ENCODE results near the gene RDX.
A peak's percentile ranks its signal among the peaks of the same experiment; 100 is the strongest.

Gene RDX

DNA sequence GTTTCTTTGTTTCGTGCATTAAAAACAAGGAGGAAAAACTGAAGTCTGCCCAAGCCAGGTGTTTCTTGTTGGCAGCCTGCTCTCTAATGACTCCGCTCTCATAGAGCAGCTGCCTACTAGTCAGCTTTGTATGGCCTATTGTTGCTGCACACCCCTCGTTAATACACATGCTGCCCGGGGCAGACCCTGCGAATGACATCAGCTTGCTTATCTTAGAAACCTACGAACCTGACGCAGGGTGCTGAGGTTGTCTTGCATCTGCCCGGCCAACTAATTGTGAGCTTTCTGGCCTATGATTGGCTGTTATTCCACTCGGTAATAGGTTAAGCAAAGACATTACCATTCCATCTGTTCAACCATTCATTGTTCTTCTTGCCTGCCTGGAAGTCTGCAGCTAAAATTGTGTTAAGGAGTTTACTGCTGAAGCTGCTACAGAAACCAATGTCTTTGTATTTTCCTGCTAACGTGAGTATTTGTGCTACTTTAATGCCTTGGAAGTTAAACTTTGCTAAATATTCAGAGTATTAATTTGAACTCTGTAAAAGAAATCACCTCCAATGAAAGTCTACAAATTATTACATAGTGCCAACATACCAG is 165.7 kb downstream of the RDX start:
- TF ChIP-seq, protein P1, sequence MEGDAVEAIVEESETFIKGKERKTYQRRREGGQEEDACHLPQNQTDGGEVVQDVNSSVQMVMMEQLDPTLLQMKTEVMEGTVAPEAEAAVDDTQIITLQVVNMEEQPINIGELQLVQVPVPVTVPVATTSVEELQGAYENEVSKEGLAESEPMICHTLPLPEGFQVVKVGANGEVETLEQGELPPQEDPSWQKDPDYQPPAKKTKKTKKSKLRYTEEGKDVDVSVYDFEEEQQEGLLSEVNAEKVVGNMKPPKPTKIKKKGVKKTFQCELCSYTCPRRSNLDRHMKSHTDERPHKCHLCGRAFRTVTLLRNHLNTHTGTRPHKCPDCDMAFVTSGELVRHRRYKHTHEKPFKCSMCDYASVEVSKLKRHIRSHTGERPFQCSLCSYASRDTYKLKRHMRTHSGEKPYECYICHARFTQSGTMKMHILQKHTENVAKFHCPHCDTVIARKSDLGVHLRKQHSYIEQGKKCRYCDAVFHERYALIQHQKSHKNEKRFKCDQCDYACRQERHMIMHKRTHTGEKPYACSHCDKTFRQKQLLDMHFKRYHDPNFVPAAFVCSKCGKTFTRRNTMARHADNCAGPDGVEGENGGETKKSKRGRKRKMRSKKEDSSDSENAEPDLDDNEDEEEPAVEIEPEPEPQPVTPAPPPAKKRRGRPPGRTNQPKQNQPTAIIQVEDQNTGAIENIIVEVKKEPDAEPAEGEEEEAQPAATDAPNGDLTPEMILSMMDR (IDR thresholded peaks at IDR 0.05; ENCODE audit: insufficient read depth, low read depth, low read length, missing control alignments), result no peak
- peak; percentile 82 for DNase-seq (ENCODE audit: low read depth)
- H3K4me3 ChIP-seq (ENCODE audit: low read length), result no peak overlapping the region

GRCh38 chr11:110128161-110128560 is 168.3 kb downstream of the RDX start:
- no peak overlapping the region for H3K4me3 ChIP-seq (ENCODE audit: low read length)
- TF ChIP-seq, protein P1 (IDR thresholded peaks at IDR 0.05; ENCODE audit: insufficient read depth, low read depth, low read length, missing control alignments), result no peak
- no peak for DNase-seq (ENCODE audit: low read depth)

- DNase-seq (ENCODE audit: low read depth), result no peak
- TF ChIP-seq, protein P1 (IDR thresholded peaks at IDR 0.05; ENCODE audit: insufficient read depth, low read depth, low read length, missing control alignments), result no peak
- H3K4me3 ChIP-seq (ENCODE audit: low read length), result no peak overlapping the region
Observed at GRCh38 chr11:110126936-110127335, 169.5 kb downstream of the RDX start.

DNA sequence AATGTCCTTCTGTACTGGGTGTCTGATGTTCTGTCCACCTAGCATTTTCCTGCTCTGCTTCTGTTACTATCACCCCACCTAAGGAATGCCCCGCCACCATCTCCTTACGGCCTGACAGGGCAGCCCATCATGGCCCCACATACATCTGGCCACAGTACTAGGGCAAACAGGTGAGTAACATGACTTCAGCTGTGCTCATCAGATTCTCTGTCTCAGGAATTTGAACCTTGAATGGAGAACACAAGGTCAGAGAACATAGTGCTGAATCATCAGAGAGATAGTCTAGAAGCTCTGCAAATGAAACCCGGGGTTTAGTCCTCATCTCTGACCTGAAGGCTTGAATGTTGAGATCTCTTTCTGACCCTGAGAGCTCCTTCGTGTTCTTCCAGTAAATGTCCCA is 170.8 kb downstream of the RDX start:
- no peak overlapping the region for H3K4me3 ChIP-seq (ENCODE audit: low read length)
- DNase-seq (ENCODE audit: low read depth), result peak; percentile 55
- TF ChIP-seq, protein P1 (IDR thresholded peaks at IDR 0.05; ENCODE audit: insufficient read depth, low read depth, low read length, missing control alignments), result no peak

Measured in epithelial cell of esophagus (primary cell).